GM12892 (cell line): Measurements from ENCODE around the gene IL1RAPL2.

Source experiments
- POLR2A ChIP-seq: IDR thresholded peaks from 2 replicates; pipeline ENCODE4 v1.6.1; 2011; ENCODE audit warnings: low read depth, low read length, control low read depth
- TAF1 ChIP-seq: IDR thresholded peaks from 2 replicates; pipeline ENCODE4 v1.6.1; 2011; ENCODE audit warnings: low read depth, mild to moderate bottlenecking, control low read depth, low read length, borderline replicate concordance

DNA sequence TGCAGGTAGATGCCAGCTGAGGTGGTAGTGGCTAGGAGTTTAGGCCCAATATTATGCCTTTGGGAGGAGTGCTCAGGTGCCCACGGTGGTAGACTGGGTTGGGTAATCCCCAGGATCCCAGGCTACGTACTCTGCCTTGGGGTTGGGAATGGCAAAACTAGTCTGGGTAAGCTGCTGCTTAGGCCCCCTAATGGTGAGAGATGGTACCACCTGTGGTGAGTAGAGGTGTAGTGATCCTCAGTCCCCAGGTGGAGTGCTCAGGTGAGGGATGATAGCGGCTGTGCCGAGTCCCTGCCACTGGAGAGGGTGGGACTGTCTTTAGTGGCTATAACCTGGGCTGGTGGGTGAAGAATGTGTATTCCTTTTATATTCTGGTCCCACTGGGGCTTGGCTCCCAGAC, 75.2 kb downstream of the IL1RAPL2 start:
- TF ChIP-seq POLR2A (no peak), TAF1 (no peak)
